ENCODE measurements around the gene DYNLRB2. TPM values are rescaled to one million over a fixed set of nuclear protein-coding genes. Genes with fewer than 3 reads are reported as not detected.

The DYNLRB2 gene
- total and polyA plus RNA-seq, 10 of the 15 experiments (the other 5 are each of a cell fraction or from before 2014, with no cell fraction given): 0.21 to 1.2 (median 0.40) TPM; not detected in 5

GRCh38 chr16:80580109-80580832 lies 39.5 kb downstream of the DYNLRB2 start:
- intact Hi-C loops (cut with micrococcal nuclease; ENCODE audit: unreplicated experiment) (loop anchor here (5.0 kb wide), 1 partner anchor 97 kb away; no protein-coding TSS in a partner anchor), in situ Hi-C loops (cut with MboI) (no loop called here)
- WGBS (ENCODE audit: insufficient coverage, insufficient replicate concordance, low lambda C conversion rate, missing lambda C conversion rate): 0% methylated on average over 10 of the region's 10 CpGs
- peak overlapping the region; percentile 92 for H3K27ac ChIP-seq (ENCODE audit: control insufficient read depth, insufficient read depth)
- H3K4me3 ChIP-seq: no peak overlapping the region
- H3K79me2 ChIP-seq (ENCODE audit: control insufficient read depth, insufficient read depth, low read length): no peaks in the 10 kb centered on the region
- BruUV-seq (replicated peaks): no TSS peak
- DNase-seq (ENCODE audit: low read depth, low spot score) (peak; percentile 89), ATAC-seq (peak; percentile 92), FAIRE-seq (peak; percentile 98)
- H3K9me3 ChIP-seq (replicated peaks; ENCODE audit: control insufficient read depth, insufficient read depth, low read length): no peaks in the 10 kb centered on the region; the same call in 1 of the 3 replicates
- peak overlapping the region; percentile 63 for H3K9ac ChIP-seq (ENCODE audit: control insufficient read depth, insufficient read depth, low read length)
- no peaks in the 10 kb centered on the region for H3K36me3 ChIP-seq (ENCODE audit: control insufficient read depth in 2 of 2, insufficient read depth in 2 of 2, low read length in 1 of 2)
- POLR2A ChIA-PET: interaction anchor here (0.6 to 1.0 kb wide), 2 partner anchors 116 to 141 kb away, joined by 3 read pairs; no protein-coding TSS in a partner anchor
- peak overlapping the region; percentile 79 for H2AFZ ChIP-seq (ENCODE audit: control insufficient read depth, low read depth, low read length)
- RAD21 ChIA-PET (ENCODE audit: unreplicated experiment): interaction anchor here (0.7 to 1.8 kb wide), 7 partner anchors 8 to 141 kb away, joined by 3 to 6 read pairs (median 4); no protein-coding TSS in a partner anchor
- SMC1A ChIA-PET (ENCODE audit: uncharacterized antibody, unreplicated experiment): interaction anchor here (0.5 to 1.7 kb wide), 6 partner anchors 8 to 221 kb away, joined by 3 to 7 read pairs (median 4); no protein-coding TSS in a partner anchor
- no peaks in the 10 kb centered on the region for H3K27me3 ChIP-seq (replicated peaks in 1 of 2; ENCODE audit: control insufficient read depth in 2 of 2, insufficient read depth in 2 of 2, low read length in 1 of 2)
- H3K4me2 ChIP-seq (ENCODE audit: control insufficient read depth, insufficient read depth): peak overlapping the region; percentile 95
- H4K20me1 ChIP-seq (ENCODE audit: control insufficient read depth, insufficient read depth): no peaks in the 10 kb centered on the region
- H3K4me1 ChIP-seq (ENCODE audit: control insufficient read depth, insufficient read depth, low read length): peaks cover 30% of the 10 kb centered on the region
- CTCF ChIA-PET: interaction anchor here (1.7 to 2.6 kb wide), 2 partner anchors 16 to 54 kb away, joined by 3 to 12 read pairs; no protein-coding TSS in a partner anchor
- TF ChIP-seq SIN3A (IDR thresholded peaks at IDR 0.05; ENCODE audit: low read depth, low read length): no peak
- no peak for TF ChIP-seq HDAC6 (IDR thresholded peaks at IDR 0.05; ENCODE audit: unreplicated experiment)
- no peak for TF ChIP-seq RCOR1 (conservative IDR thresholded peaks at IDR 0.05; ENCODE audit: low read depth, low read length)
- no peak for TF ChIP-seq ZBTB33 (IDR thresholded peaks at IDR 0.05)
- no peak for TF ChIP-seq MLLT1 (IDR thresholded peaks at IDR 0.05)
- no peak for TF ChIP-seq GABPA (IDR thresholded peaks at IDR 0.05; ENCODE audit: low read depth)
- peak; percentile 97 for TF ChIP-seq NFIC (IDR thresholded peaks at IDR 0.05; ENCODE audit: low read depth, low read length)
- no peak for TF ChIP-seq NR2C1 (IDR thresholded peaks at IDR 0.05)
- TF ChIP-seq ATF3 (IDR thresholded peaks at IDR 0.05; ENCODE audit: borderline replicate concordance, extremely low read depth, low read depth, low read length): no peak
- no peak for TF ChIP-seq DPF2 (IDR thresholded peaks at IDR 0.05)
- peak; percentile 92 for TF ChIP-seq FOXM1 (IDR thresholded peaks at IDR 0.05; ENCODE audit: low read depth, low read length)
- no peak for TF ChIP-seq ZNF24 (IDR thresholded peaks at IDR 0.05)
- TF ChIP-seq, protein P1, sequence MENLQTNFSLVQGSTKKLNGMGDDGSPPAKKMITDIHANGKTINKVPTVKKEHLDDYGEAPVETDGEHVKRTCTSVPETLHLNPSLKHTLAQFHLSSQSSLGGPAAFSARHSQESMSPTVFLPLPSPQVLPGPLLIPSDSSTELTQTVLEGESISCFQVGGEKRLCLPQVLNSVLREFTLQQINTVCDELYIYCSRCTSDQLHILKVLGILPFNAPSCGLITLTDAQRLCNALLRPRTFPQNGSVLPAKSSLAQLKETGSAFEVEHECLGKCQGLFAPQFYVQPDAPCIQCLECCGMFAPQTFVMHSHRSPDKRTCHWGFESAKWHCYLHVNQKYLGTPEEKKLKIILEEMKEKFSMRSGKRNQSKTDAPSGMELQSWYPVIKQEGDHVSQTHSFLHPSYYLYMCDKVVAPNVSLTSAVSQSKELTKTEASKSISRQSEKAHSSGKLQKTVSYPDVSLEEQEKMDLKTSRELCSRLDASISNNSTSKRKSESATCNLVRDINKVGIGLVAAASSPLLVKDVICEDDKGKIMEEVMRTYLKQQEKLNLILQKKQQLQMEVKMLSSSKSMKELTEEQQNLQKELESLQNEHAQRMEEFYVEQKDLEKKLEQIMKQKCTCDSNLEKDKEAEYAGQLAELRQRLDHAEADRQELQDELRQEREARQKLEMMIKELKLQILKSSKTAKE (IDR thresholded peaks at IDR 0.05; ENCODE audit: low read depth, poor library complexity, severe bottlenecking): peak; percentile 85
- TF ChIP-seq CHD2 (IDR thresholded peaks at IDR 0.05; ENCODE audit: borderline replicate concordance, low read depth, low read length): no peak
- peak in 1 of 2 experiments; percentile 20; a peak in 1 of 3 replicates for TF ChIP-seq EGR1 (IDR thresholded peaks at IDR 0.05; ENCODE audit: borderline replicate concordance in 1 of 2, low read depth in 2 of 2, low read length in 2 of 2)
- TF ChIP-seq ZNF217 (IDR thresholded peaks at IDR 0.05): no peak
- no peak for TF ChIP-seq MYB (IDR thresholded peaks at IDR 0.05; ENCODE audit: borderline replicate concordance, low read depth, low read length)
- TF ChIP-seq TARDBP (IDR thresholded peaks at IDR 0.05; ENCODE audit: borderline replicate concordance): 0 out of 2 replicates have a peak, but pooled peaks have one; percentile 23
